Sigmoid colon (tissue), 7 donors: ENCODE data around the gene KLHDC9. TPM values are rescaled to one million over a fixed set of nuclear protein-coding genes. Genes with fewer than 3 reads are reported as not detected.

Experiments
- DNase-seq: peaks from one replicate; pipeline ENCODE4 v3.0.0-alpha.2; 2019
- H3K27ac ChIP-seq, 4 donors: fragments of 200-600 bp; sonication (generic); one replicate each; pipeline ENCODE4 v1.5.1; 2016 to 2019; ENCODE audit warnings: mild to moderate bottlenecking in 1 of 4
- H3K27me3 ChIP-seq, 3 donors: fragments of 200-600 bp; sonication (generic); one replicate each; pipeline ENCODE4 v1.5.1; 2019; ENCODE audit warnings: mild to moderate bottlenecking in 1 of 3
- H3K36me3 ChIP-seq, 4 donors: fragments of 200-600 bp; sonication (generic); one replicate each; pipeline ENCODE4 v1.5.1; 2016 to 2019
- H3K4me1 ChIP-seq, 4 donors: fragments of 200-600 bp; sonication (generic); one replicate each; pipeline ENCODE4 v1.5.1; 2017 to 2019
- H3K4me3 ChIP-seq, 4 donors: fragments of 200-600 bp; sonication (generic); one replicate each; pipeline ENCODE4 v1.5.1; 2017 to 2019; ENCODE audit warnings: mild to moderate bottlenecking in 2 of 4, moderate library complexity in 1 of 4
- H3K9me3 ChIP-seq, 4 donors: fragments of 200-600 bp in 3 of 4; sonication (generic) in 3 of 4; one replicate each; pipeline versions ENCODE4 v1.5.1 to v1.6.1; 2013 to 2019
- CTCF ChIP-seq, 4 experiments: fragments of 450-650 bp in 3 of 4; fragments of 200-600 bp in 1 of 4; IDR thresholded peaks; one replicate each; pipeline ENCODE4 v1.5.1; 2016 to 2019; ENCODE audit warnings: antibody characterized with exemption in 4 of 4, mild to moderate bottlenecking in 3 of 4, moderate library complexity in 2 of 4
- EP300 ChIP-seq, 4 donors: sonication (generic); formaldehyde crosslinking; IDR thresholded peaks; one replicate each; pipeline ENCODE4 v1.6.1; 2017; ENCODE audit warnings: antibody characterized with exemption in 4 of 4
- POLR2A ChIP-seq, 2 donors: fragments of 450-650 bp; IDR thresholded peaks; one replicate each; pipeline ENCODE4 v1.6.1; 2016; ENCODE audit warnings: antibody characterized with exemption in 2 of 2, mild to moderate bottlenecking in 2 of 2, moderate library complexity in 2 of 2
- POLR2AphosphoS5 ChIP-seq, 4 donors: sonication (generic); formaldehyde crosslinking; IDR thresholded peaks; one replicate each; pipeline ENCODE4 v1.6.1; 2017; ENCODE audit warnings: antibody characterized with exemption in 4 of 4
- WGBS, 2 donors: extraction: QIAGEN DNeasy Blood & Tissue Kit; methylation state at CpG; one replicate each; pipeline ENCODE4 v1.1.7; 2013; 5-methylcytosine and 5-hydroxymethylcytosine counted together
- intact Hi-C: fragments of 100-400 bp; cut with DNase I; formaldehyde crosslinking; loops from one replicate; pipeline ENCODE4 v1.15.1; 2023
- polyA plus RNA-seq, 3 donors: library from polyadenylated mRNA; stranded (reverse); fragments of 200-250 nt; gene quantifications; one replicate each; pipeline ENCODE4 v1.2.3, GENCODE V29; 2013
- total RNA-seq, 4 donors: library from RNA; depleted of rRNA; stranded (reverse); fragments of >200 nt; gene quantifications; one replicate each; pipeline ENCODE4 v1.1.0, GENCODE V29; 2016
- donor health status: healthy with polysubstance abuse.
- donor health status: Bipolar disorder and iron deficiency.
- donor health status: healthy.

Gene KLHDC9
- total and polyA plus RNA-seq, 7 donors = 4.7 to 14.1 (median 9.9) TPM

- H3K27me3 ChIP-seq = no peaks in the 10 kb centered on the region
- 89% methylated on average over 6 of the region's 6 CpGs for WGBS, 2 donors
- peaks cover 2 to 83% (median 56%) of the 10 kb centered on the region in 4 donors for H3K36me3 ChIP-seq
- H3K4me1 ChIP-seq = peaks cover 0 to 42% (median 32%) of the 10 kb centered on the region in 4 donors
- intact Hi-C loops = no loop called here
- no peaks in the 10 kb centered on the region for H3K9me3 ChIP-seq
- no peak overlapping the region for H3K4me3 ChIP-seq
- H3K27ac ChIP-seq = no peak overlapping the region
- no peak for DNase-seq
- no peak for TF ChIP-seq POLR2AphosphoS5 (IDR thresholded peaks at IDR 0.05)
- TF ChIP-seq POLR2A (IDR thresholded peaks at IDR 0.05) = no peak
- no peak for TF ChIP-seq EP300 (IDR thresholded peaks at IDR 0.05)
- TF ChIP-seq CTCF (IDR thresholded peaks at IDR 0.05) = no peak
These were observed 24.8 kb downstream of the KLHDC9 start for GRCh38 chr1:161122967-161123366.

- DNase-seq = no peak
- Histone ChIP-seq H3K27me3 (no peaks in the 10 kb centered on the region), H3K27ac (no peak overlapping the region), H3K4me3 (no peak overlapping the region), H3K36me3 (peaks cover 10 to 74% (median 40%) of the 10 kb centered on the region in 4 donors), H3K9me3 (no peaks in the 10 kb centered on the region), H3K4me1 (peaks cover 0 to 39% (median 35%) of the 10 kb centered on the region in 4 donors)
- intact Hi-C loops = no loop called here
- TF ChIP-seq POLR2A (IDR thresholded peaks at IDR 0.05) (no peak), CTCF (IDR thresholded peaks at IDR 0.05) (no peak), EP300 (IDR thresholded peaks at IDR 0.05) (no peak), POLR2AphosphoS5 (IDR thresholded peaks at IDR 0.05) (no peak)
- 83 to 88% methylated on average over 2 of the region's 2 CpGs for WGBS, 2 donors
These were observed 29.5 kb downstream of the KLHDC9 start for GRCh38 chr1:161127649-161128048.

- no peak for TF ChIP-seq CTCF (IDR thresholded peaks at IDR 0.05)
- no peak for TF ChIP-seq POLR2AphosphoS5 (IDR thresholded peaks at IDR 0.05)
- TF ChIP-seq POLR2A (IDR thresholded peaks at IDR 0.05) = no peak
- no peak for TF ChIP-seq EP300 (IDR thresholded peaks at IDR 0.05)
- Histone ChIP-seq H3K4me1 (peaks cover 0 to 46% (median 41%) of the 10 kb centered on the region in 4 donors), H3K9me3 (no peaks in the 10 kb centered on the region), H3K4me3 (no peak overlapping the region), H3K36me3 (peaks cover 10 to 62% (median 29%) of the 10 kb centered on the region in 4 donors), H3K27ac (no peak overlapping the region), H3K27me3 (no peaks in the 10 kb centered on the region)
- intact Hi-C loops = no loop called here
- WGBS, 2 donors = 96 to 98% methylated on average over 4 of the region's 4 CpGs
- no peak for DNase-seq
These were observed 30.6 kb downstream of the KLHDC9 start for GRCh38 chr1:161128591-161129420.

GRCh38 chr1:161130266-161130665 is 32.1 kb downstream of the KLHDC9 start:
- no peak overlapping the region for H3K27ac ChIP-seq

More at GRCh38 chr1:161130266-161130665, 32.1 kb downstream of the KLHDC9 start:
- intact Hi-C loops = no loop called here
- Histone ChIP-seq H3K9me3 (no peaks in the 10 kb centered on the region), H3K27me3 (no peaks in the 10 kb centered on the region), H3K4me3 (no peak overlapping the region), H3K36me3 (peaks cover 10 to 50% (median 22%) of the 10 kb centered on the region in 4 donors), H3K4me1 (peaks cover 0 to 55% (median 49%) of the 10 kb centered on the region in 4 donors)
- no peak for DNase-seq
- 70 to 75% methylated on average over 1 of the region's 1 CpG for WGBS, 2 donors
- TF ChIP-seq POLR2AphosphoS5 (IDR thresholded peaks at IDR 0.05) (no peak), CTCF (IDR thresholded peaks at IDR 0.05) (no peak), EP300 (IDR thresholded peaks at IDR 0.05) (no peak), POLR2A (IDR thresholded peaks at IDR 0.05) (no peak)
